Measurements from ENCODE around the gene FNBP1. TPM values are rescaled to one million over a fixed set of nuclear protein-coding genes. Genes with fewer than 3 reads are reported as not detected.

The FNBP1 gene
- total and polyA plus RNA-seq, 3 donors from 2014 or later, result 37.9 to 89.2 (median 76.6) TPM

GRCh38 chr9:129878291-129878690, 164.7 kb downstream of the FNBP1 start:
- TF ChIP-seq POLR2A (IDR thresholded peaks at IDR 0.05) (no peak), CTCF (IDR thresholded peaks at IDR 0.05) (no peak)
- no peaks in the 10 kb centered on the region for H3K4me1 ChIP-seq
- no peak for DNase-seq
- intact Hi-C loops (cut with DNase I; ENCODE audit: low total_unique reads), result no loop called here
- H3K4me3 ChIP-seq, result no peak overlapping the region
- no peaks in the 10 kb centered on the region for H3K27me3 ChIP-seq
- no peaks in the 10 kb centered on the region for H3K36me3 ChIP-seq (ENCODE audit: low read depth, missing control alignments)
- WGBS, 2 donors, result 81 to 88% methylated on average over 3 to 11 of the region's 11 CpGs
- H3K9me3 ChIP-seq, result no peaks in the 10 kb centered on the region
- no peak overlapping the region for H3K27ac ChIP-seq

GRCh38 chr9:129876815-129877214, 166.2 kb downstream of the FNBP1 start:
- no peaks in the 10 kb centered on the region for H3K9me3 ChIP-seq
- intact Hi-C loops (cut with DNase I; ENCODE audit: low total_unique reads), result no loop called here
- WGBS, 2 donors, result 87 to 93% methylated on average over 4 to 7 of the region's 7 CpGs
- no peak overlapping the region for H3K4me3 ChIP-seq
- no peak overlapping the region for H3K27ac ChIP-seq
- DNase-seq, result no peak
- no peak for TF ChIP-seq CTCF (IDR thresholded peaks at IDR 0.05)
- TF ChIP-seq POLR2A (IDR thresholded peaks at IDR 0.05), result no peak
- no peaks in the 10 kb centered on the region for H3K27me3 ChIP-seq
- H3K4me1 ChIP-seq, result no peaks in the 10 kb centered on the region
- no peaks in the 10 kb centered on the region for H3K36me3 ChIP-seq (ENCODE audit: low read depth, missing control alignments)

- H3K4me1 ChIP-seq, result no peaks in the 10 kb centered on the region
- TF ChIP-seq CTCF (IDR thresholded peaks at IDR 0.05) (no peak), POLR2A (IDR thresholded peaks at IDR 0.05) (no peak)
- WGBS, 2 donors, result 93 to 94% methylated on average over 19 to 25 of the region's 27 CpGs
- H3K4me3 ChIP-seq, result no peak overlapping the region
- H3K27ac ChIP-seq, result no peak overlapping the region
- no peak for DNase-seq
- H3K27me3 ChIP-seq, result no peaks in the 10 kb centered on the region
- intact Hi-C loops (cut with DNase I; ENCODE audit: low total_unique reads), result no loop called here
- H3K36me3 ChIP-seq (ENCODE audit: low read depth, missing control alignments), result no peaks in the 10 kb centered on the region
- no peaks in the 10 kb centered on the region for H3K9me3 ChIP-seq
Observed at GRCh38 chr9:129875687-129876395, 167.1 kb downstream of the FNBP1 start.

- intact Hi-C loops (cut with DNase I; ENCODE audit: low total_unique reads), result no loop called here
- Histone ChIP-seq H3K4me3 (no peak overlapping the region), H3K4me1 (no peaks in the 10 kb centered on the region), H3K27me3 (no peaks in the 10 kb centered on the region), H3K9me3 (no peaks in the 10 kb centered on the region), H3K27ac (no peak overlapping the region), H3K36me3 (ENCODE audit: low read depth, missing control alignments) (no peaks in the 10 kb centered on the region)
- no peak for DNase-seq
- TF ChIP-seq CTCF (IDR thresholded peaks at IDR 0.05), result no peak
- TF ChIP-seq POLR2A (IDR thresholded peaks at IDR 0.05), result no peak
- 76 to 92% methylated on average over 15 to 23 of the region's 23 CpGs for WGBS, 2 donors
Observed at GRCh38 chr9:129875181-129875611, 167.8 kb downstream of the FNBP1 start.
